ENCODE results near the gene SPEM3. TPM values are rescaled to one million over a fixed set of nuclear protein-coding genes. Genes with fewer than 3 reads are reported as not detected.

SPEM3 gene
- total and polyA plus RNA-seq, 2 of the 13 experiments (the other 11 are each of a cell fraction or from before 2014, with no cell fraction given): not detected

DNA sequence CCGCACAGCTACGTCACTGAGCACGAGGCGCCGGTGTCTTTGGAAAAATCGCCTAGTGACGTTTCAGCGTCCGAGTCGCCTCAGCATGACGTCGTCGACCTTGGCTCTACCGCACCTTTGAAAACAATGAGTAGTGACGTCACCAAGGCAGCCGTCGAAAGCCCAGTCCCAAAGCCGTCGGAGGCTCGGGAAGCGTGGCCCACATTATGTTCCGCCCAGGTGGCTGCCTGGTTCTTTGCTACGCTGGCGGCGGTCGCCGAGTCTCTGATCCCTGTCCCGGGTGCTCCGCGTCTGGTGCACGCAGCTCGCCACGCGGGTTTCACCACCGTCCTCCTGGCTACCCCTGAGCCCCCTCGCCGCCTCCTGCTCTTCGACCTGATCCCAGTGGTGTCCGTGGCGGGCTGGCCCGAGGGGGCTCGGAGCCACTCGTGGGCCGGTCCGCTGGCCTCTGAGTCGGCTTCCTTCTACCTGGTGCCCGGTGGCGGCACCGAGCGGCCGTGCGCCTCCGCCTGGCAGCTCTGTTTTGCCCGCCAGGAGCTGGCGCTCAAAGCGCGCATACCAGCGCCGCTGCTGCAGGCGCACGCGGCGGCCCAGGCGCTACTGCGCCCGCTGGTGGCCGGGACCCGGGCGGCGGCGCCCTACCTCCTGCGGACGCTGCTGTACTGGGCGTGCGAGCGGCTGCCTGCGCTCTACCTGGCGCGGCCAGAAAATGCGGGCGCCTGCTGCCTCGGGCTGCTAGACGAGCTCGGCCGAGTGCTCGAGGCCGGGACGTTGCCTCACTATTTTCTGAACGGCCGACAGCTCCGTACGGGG lies 8.1 kb downstream of the SPEM3 start (continued):
- TF ChIP-seq, protein P1, sequence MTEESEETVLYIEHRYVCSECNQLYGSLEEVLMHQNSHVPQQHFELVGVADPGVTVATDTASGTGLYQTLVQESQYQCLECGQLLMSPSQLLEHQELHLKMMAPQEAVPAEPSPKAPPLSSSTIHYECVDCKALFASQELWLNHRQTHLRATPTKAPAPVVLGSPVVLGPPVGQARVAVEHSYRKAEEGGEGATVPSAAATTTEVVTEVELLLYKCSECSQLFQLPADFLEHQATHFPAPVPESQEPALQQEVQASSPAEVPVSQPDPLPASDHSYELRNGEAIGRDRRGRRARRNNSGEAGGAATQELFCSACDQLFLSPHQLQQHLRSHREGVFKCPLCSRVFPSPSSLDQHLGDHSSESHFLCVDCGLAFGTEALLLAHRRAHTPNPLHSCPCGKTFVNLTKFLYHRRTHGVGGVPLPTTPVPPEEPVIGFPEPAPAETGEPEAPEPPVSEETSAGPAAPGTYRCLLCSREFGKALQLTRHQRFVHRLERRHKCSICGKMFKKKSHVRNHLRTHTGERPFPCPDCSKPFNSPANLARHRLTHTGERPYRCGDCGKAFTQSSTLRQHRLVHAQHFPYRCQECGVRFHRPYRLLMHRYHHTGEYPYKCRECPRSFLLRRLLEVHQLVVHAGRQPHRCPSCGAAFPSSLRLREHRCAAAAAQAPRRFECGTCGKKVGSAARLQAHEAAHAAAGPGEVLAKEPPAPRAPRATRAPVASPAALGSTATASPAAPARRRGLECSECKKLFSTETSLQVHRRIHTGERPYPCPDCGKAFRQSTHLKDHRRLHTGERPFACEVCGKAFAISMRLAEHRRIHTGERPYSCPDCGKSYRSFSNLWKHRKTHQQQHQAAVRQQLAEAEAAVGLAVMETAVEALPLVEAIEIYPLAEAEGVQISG (CRISPR knock-in tag; IDR thresholded peaks at IDR 0.05): 0 out of 2 replicates have a peak, but pooled peaks have one; percentile 25
- TF ChIP-seq TOE1 (CRISPR knock-in tag; IDR thresholded peaks at IDR 0.05) (no peak), ZNF432 (CRISPR knock-in tag; IDR thresholded peaks at IDR 0.05; ENCODE audit: borderline replicate concordance) (no peak), HOXA5 (CRISPR knock-in tag; IDR thresholded peaks at IDR 0.05) (no peak), ZNF75D (CRISPR knock-in tag; IDR thresholded peaks at IDR 0.05; ENCODE audit: borderline replicate concordance) (no peak), FLYWCH1 (CRISPR knock-in tag; IDR thresholded peaks at IDR 0.05) (no peak), KDM1A (CRISPR knock-in tag; IDR thresholded peaks at IDR 0.05) (no peak), TBX2 (CRISPR knock-in tag; IDR thresholded peaks at IDR 0.05; ENCODE audit: borderline replicate concordance) (no peak), REL (CRISPR knock-in tag; conservative IDR thresholded peaks at IDR 0.05) (no peak), ZFYVE20 (CRISPR knock-in tag; IDR thresholded peaks at IDR 0.05; ENCODE audit: borderline replicate concordance, low read depth) (no peak), ZNF567 (CRISPR knock-in tag; IDR thresholded peaks at IDR 0.05; ENCODE audit: borderline replicate concordance) (no peak), YEATS4 (CRISPR knock-in tag; IDR thresholded peaks at IDR 0.05; ENCODE audit: borderline replicate concordance) (0 out of 2 replicates have a peak, but pooled peaks have one; percentile 9), ZNF382 (CRISPR knock-in tag; IDR thresholded peaks at IDR 0.05; ENCODE audit: borderline replicate concordance) (no peak), ZBTB42 (CRISPR knock-in tag; IDR thresholded peaks at IDR 0.05) (no peak), NAIF1 (CRISPR knock-in tag; IDR thresholded peaks at IDR 0.05; ENCODE audit: borderline replicate concordance) (no peak), CCDC6 (CRISPR knock-in tag; IDR thresholded peaks at IDR 0.05) (0 out of 2 replicates have a peak, but pooled peaks have one; percentile 54), KLF13 (CRISPR knock-in tag; IDR thresholded peaks at IDR 0.05) (no peak)
- TF ChIP-seq, protein P2, sequence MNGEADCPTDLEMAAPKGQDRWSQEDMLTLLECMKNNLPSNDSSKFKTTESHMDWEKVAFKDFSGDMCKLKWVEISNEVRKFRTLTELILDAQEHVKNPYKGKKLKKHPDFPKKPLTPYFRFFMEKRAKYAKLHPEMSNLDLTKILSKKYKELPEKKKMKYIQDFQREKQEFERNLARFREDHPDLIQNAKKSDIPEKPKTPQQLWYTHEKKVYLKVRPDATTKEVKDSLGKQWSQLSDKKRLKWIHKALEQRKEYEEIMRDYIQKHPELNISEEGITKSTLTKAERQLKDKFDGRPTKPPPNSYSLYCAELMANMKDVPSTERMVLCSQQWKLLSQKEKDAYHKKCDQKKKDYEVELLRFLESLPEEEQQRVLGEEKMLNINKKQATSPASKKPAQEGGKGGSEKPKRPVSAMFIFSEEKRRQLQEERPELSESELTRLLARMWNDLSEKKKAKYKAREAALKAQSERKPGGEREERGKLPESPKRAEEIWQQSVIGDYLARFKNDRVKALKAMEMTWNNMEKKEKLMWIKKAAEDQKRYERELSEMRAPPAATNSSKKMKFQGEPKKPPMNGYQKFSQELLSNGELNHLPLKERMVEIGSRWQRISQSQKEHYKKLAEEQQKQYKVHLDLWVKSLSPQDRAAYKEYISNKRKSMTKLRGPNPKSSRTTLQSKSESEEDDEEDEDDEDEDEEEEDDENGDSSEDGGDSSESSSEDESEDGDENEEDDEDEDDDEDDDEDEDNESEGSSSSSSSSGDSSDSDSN (CRISPR knock-in tag; IDR thresholded peaks at IDR 0.05): peak; percentile 41; the same call in 1 of the 2 replicates
- TF ChIP-seq, protein P3, sequence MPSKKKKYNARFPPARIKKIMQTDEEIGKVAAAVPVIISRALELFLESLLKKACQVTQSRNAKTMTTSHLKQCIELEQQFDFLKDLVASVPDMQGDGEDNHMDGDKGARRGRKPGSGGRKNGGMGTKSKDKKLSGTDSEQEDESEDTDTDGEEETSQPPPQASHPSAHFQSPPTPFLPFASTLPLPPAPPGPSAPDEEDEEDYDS (CRISPR knock-in tag; IDR thresholded peaks at IDR 0.05): no peak

Measured in HepG2 (cell line).